Astrocyte (in vitro differentiated cells and primary cell): ENCODE measurements around the gene SIRPB2. TPM values are rescaled to one million over a fixed set of nuclear protein-coding genes. Genes with fewer than 3 reads are reported as not detected.

ENCODE experiments used
- DNase-seq: peaks from one replicate; pipeline ENCODE4 v3.0.0-alpha.2; 2010; ENCODE audit warnings: low read depth
- FAIRE-seq: peaks from 2 replicates; lab custom pipeline; 2011; peaks lifted over from hg19 to GRCh38; lab: Jason Lieb, UNC
- H2AFZ ChIP-seq: 2 replicates; pipeline ENCODE4 v1.6.0; 2012; ENCODE audit warnings: low read depth, low read length, inconsistent platforms
- H3K27ac ChIP-seq: 2 replicates; pipeline ENCODE4 v1.5.1; 2011; ENCODE audit warnings: low read depth, low read length, inconsistent platforms
- H3K27me3 ChIP-seq: 2 replicates; pipeline ENCODE4 v1.6.0; 2011; ENCODE audit warnings: low read length, inconsistent platforms; ENCODE audit not compliant: insufficient read depth
- H3K36me3 ChIP-seq: 2 replicates; pipeline ENCODE4 v1.5.1; 2011; ENCODE audit warnings: low read length, inconsistent platforms; ENCODE audit not compliant: insufficient read depth
- H3K4me1 ChIP-seq: 2 replicates; pipeline ENCODE4 v1.5.1; 2011; ENCODE audit warnings: low read length, inconsistent platforms; ENCODE audit not compliant: insufficient read depth
- H3K4me2 ChIP-seq: 2 replicates; pipeline ENCODE4 v1.6.0; 2012; ENCODE audit warnings: low read length, inconsistent platforms
- H3K4me3 ChIP-seq: 2 replicates; pipeline ENCODE4 v1.5.1; 2011; ENCODE audit warnings: low read depth, mild to moderate bottlenecking, low read length, inconsistent platforms; ENCODE audit not compliant: insufficient read depth
- H3K79me2 ChIP-seq: 2 replicates; pipeline ENCODE4 v1.6.0; 2012; ENCODE audit warnings: mild to moderate bottlenecking, low read length, inconsistent platforms; ENCODE audit not compliant: insufficient read depth
- H3K9ac ChIP-seq: 2 replicates; pipeline ENCODE4 v1.6.0; 2012; ENCODE audit warnings: mild to moderate bottlenecking, low read length, inconsistent platforms
- H3K9me3 ChIP-seq: 2 replicates; pipeline ENCODE4 v1.5.1; 2012; ENCODE audit warnings: low read depth, mild to moderate bottlenecking, low read length, inconsistent platforms; ENCODE audit not compliant: insufficient read depth
- H4K20me1 ChIP-seq: 2 replicates; pipeline ENCODE4 v1.6.0; 2012; ENCODE audit warnings: low read length, inconsistent platforms; ENCODE audit not compliant: insufficient read depth
- H3K27ac Mint-ChIP-seq: one replicate; pipeline ENCODE4 v1.8.0; 2021; ENCODE audit warnings: mild to moderate bottlenecking, mixed read lengths; ENCODE audit not compliant: unreplicated experiment
- H3K27me3 Mint-ChIP-seq: one replicate; pipeline ENCODE4 v1.8.0; 2021; ENCODE audit warnings: low read depth, mixed read lengths; ENCODE audit not compliant: unreplicated experiment
- H3K36me3 Mint-ChIP-seq: one replicate; pipeline ENCODE4 v1.8.0; 2021; ENCODE audit warnings: low read depth, mixed read lengths; ENCODE audit not compliant: unreplicated experiment
- H3K4me1 Mint-ChIP-seq: one replicate; pipeline ENCODE4 v1.8.0; 2021; ENCODE audit warnings: low read depth, mixed read lengths; ENCODE audit not compliant: unreplicated experiment
- H3K4me3 Mint-ChIP-seq: one replicate; pipeline ENCODE4 v1.8.0; 2021; ENCODE audit warnings: mild to moderate bottlenecking, moderate library complexity, mixed read lengths; ENCODE audit not compliant: unreplicated experiment
- H3K9me3 Mint-ChIP-seq: one replicate; pipeline ENCODE4 v1.8.0; 2021; ENCODE audit warnings: mild to moderate bottlenecking, mixed read lengths; ENCODE audit not compliant: unreplicated experiment
- CTCF ChIP-seq: IDR thresholded peaks from 2 replicates; pipeline ENCODE4 v1.5.1; 2011; ENCODE audit warnings: low read depth, mild to moderate bottlenecking, inconsistent platforms, low read length, moderate library complexity; ENCODE audit not compliant: insufficient read depth
- EZH2 ChIP-seq: IDR thresholded peaks from 2 replicates; pipeline ENCODE4 v1.6.1; 2012; ENCODE audit warnings: mild to moderate bottlenecking, low read length, inconsistent platforms; ENCODE audit not compliant: insufficient read depth
- total RNA-seq: library from RNA; stranded (reverse); gene quantifications from 2 replicates; pipeline ENCODE4 v1.2.1, GENCODE V29; 2021

The SIRPB2 gene
- total RNA-seq, 1 donor from 2014 or later: not detected

DNA sequence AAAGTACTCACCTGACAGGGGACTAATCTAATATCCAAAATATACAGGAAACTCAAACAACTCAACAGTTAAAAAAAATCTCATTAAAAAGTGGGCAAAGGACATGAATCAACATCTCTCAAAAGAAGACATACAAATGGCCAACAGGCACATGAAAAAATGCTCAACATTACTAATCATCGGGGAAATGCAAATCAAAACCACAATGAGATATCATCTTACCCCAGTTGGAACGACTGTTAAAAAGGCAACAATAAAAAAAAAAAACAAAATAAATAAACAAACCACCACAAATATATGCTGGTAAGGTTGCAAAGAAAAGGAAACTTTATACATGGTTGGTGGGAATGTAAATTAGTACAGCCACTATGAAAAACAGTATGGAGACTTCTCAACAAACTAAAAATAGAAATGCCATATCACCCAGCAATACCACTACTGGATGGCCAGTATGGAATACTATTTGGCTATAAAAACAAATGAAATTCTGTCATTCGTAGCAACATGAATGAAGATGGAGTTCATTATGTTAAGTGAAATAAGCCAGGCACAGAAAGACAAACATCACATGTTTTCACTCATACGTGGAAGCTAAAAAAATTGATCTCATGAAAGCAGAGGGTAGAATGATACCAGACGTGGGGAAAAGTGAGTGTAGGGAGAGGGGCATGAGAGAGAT lies 6.6 kb downstream of the SIRPB2 start:
- no peak for DNase-seq
- no peaks in the 10 kb centered on the region for H3K79me2 ChIP-seq
- Mint-ChIP-seq H3K4me3 (no peak overlapping the region), H3K27me3 (peaks cover 2% of the 10 kb centered on the region), H3K27ac (no peak overlapping the region), H3K9me3 (no peaks in the 10 kb centered on the region), H3K36me3 (no peaks in the 10 kb centered on the region), H3K4me1 (peaks cover 1% of the 10 kb centered on the region)
- H3K27ac ChIP-seq: no peak overlapping the region
- H3K9me3 ChIP-seq: no peaks in the 10 kb centered on the region
- TF ChIP-seq EZH2: no peak
- TF ChIP-seq CTCF: no peak
- FAIRE-seq: no peak
- no peaks in the 10 kb centered on the region for H3K4me1 ChIP-seq
- H3K9ac ChIP-seq: no peak overlapping the region
- no peak overlapping the region for H3K4me2 ChIP-seq
- H3K27me3 ChIP-seq: peaks cover 4% of the 10 kb centered on the region
- no peaks in the 10 kb centered on the region for H3K36me3 ChIP-seq
- no peak overlapping the region for H2AFZ ChIP-seq
- no peak overlapping the region for H3K4me3 ChIP-seq
- no peaks in the 10 kb centered on the region for H4K20me1 ChIP-seq

GRCh38 chr20:1479831-1480595 lies 11.2 kb downstream of the SIRPB2 start:
- H3K27ac Mint-ChIP-seq: no peak overlapping the region
- H3K9me3 ChIP-seq: no peaks in the 10 kb centered on the region
- H2AFZ ChIP-seq: no peak overlapping the region
- no peak overlapping the region for H3K9ac ChIP-seq
- peaks cover 10% of the 10 kb centered on the region for H3K4me1 Mint-ChIP-seq
- H3K36me3 Mint-ChIP-seq: peaks cover 2% of the 10 kb centered on the region
- no peaks in the 10 kb centered on the region for H3K27me3 ChIP-seq
- H3K9me3 Mint-ChIP-seq: peaks cover 2% of the 10 kb centered on the region
- H3K27ac ChIP-seq: no peak overlapping the region
- peaks cover 2% of the 10 kb centered on the region for H3K27me3 Mint-ChIP-seq
- H3K4me2 ChIP-seq: no peak overlapping the region
- no peaks in the 10 kb centered on the region for H3K36me3 ChIP-seq
- no peaks in the 10 kb centered on the region for H4K20me1 ChIP-seq
- peaks cover 9% of the 10 kb centered on the region for H3K4me1 ChIP-seq
- DNase-seq (no peak), FAIRE-seq (no peak)
- H3K79me2 ChIP-seq: no peaks in the 10 kb centered on the region
- H3K4me3 ChIP-seq: no peak overlapping the region
- no peak for TF ChIP-seq EZH2
- TF ChIP-seq CTCF: no peak
- no peak overlapping the region for H3K4me3 Mint-ChIP-seq

DNA sequence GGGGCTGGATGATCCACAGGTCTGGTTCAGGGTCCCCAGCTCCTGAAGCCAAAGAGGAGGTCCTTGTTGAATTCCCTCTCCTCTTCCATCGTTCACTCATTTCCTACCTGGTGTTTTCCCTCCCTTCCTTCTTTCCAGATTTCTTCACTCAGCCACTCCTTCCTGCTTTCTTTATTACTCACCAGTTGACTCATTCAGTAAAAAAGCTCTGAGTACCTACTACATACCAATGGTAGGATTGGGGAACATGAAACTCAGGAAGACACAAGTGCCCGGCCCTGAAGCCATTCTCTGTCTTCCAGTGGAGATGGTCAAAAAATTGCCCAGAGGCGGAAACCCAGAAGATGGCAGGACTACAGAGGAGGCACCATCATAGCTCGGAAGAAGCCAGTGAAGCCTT lies 12.7 kb downstream of the SIRPB2 start:
- Mint-ChIP-seq H3K27me3 (peaks cover 2% of the 10 kb centered on the region), H3K4me1 (peaks cover 14% of the 10 kb centered on the region), H3K27ac (peak overlapping the region; percentile 16), H3K36me3 (peaks cover 2% of the 10 kb centered on the region), H3K4me3 (no peak overlapping the region), H3K9me3 (peaks cover 2% of the 10 kb centered on the region)
- FAIRE-seq (peak; percentile 62), DNase-seq (peak; percentile 59)
- no peak overlapping the region for H3K9ac ChIP-seq
- H4K20me1 ChIP-seq: no peaks in the 10 kb centered on the region
- H3K4me2 ChIP-seq: peak overlapping the region; percentile 35
- H3K9me3 ChIP-seq: no peaks in the 10 kb centered on the region
- H3K27ac ChIP-seq: no peak overlapping the region
- no peaks in the 10 kb centered on the region for H3K27me3 ChIP-seq
- TF ChIP-seq EZH2: no peak
- TF ChIP-seq CTCF: no peak
- no peak overlapping the region for H3K4me3 ChIP-seq
- no peak overlapping the region for H2AFZ ChIP-seq
- peaks cover 9% of the 10 kb centered on the region for H3K4me1 ChIP-seq
- H3K36me3 ChIP-seq: no peaks in the 10 kb centered on the region
- no peaks in the 10 kb centered on the region for H3K79me2 ChIP-seq
